H9 (cell line): ENCODE measurements around the gene CPNE5. TPM values are rescaled to one million over a fixed set of nuclear protein-coding genes. Genes with fewer than 3 reads are reported as not detected.

ENCODE experiments used
- DNase-seq: peaks from one replicate; pipeline ENCODE4 v3.0.0-alpha.2; 2017
- H2AFZ ChIP-seq: one replicate; pipeline ENCODE4 v1.6.1; 2013; ENCODE audit warnings: mild to moderate bottlenecking, low read length, control low read depth, moderate library complexity
- H2AK5ac ChIP-seq: 2 replicates; pipeline ENCODE4 v1.6.1; 2013; ENCODE audit warnings: low read length, control low read depth, mixed read lengths; ENCODE audit not compliant: insufficient read length
- H2BK120ac ChIP-seq: one replicate; pipeline ENCODE4 v1.6.1; 2013; ENCODE audit warnings: low read depth, mild to moderate bottlenecking, low read length, control low read depth, inconsistent platforms; ENCODE audit not compliant: poor library complexity, severe bottlenecking
- H2BK12ac ChIP-seq: 2 replicates; pipeline ENCODE4 v1.6.1; 2013; ENCODE audit warnings: low read length, control low read depth, mixed read lengths, low read depth; ENCODE audit not compliant: insufficient read length
- H2BK15ac ChIP-seq: 2 replicates; pipeline ENCODE4 v1.6.1; 2013; ENCODE audit warnings: low read depth, low read length, control low read depth
- H2BK20ac ChIP-seq: one replicate; pipeline ENCODE4 v1.6.1; 2013; ENCODE audit warnings: low read depth, mild to moderate bottlenecking, low read length, control low read depth, inconsistent platforms; ENCODE audit not compliant: poor library complexity, severe bottlenecking
- H2BK5ac ChIP-seq: 2 replicates; pipeline ENCODE4 v1.6.1; 2013; ENCODE audit warnings: low read length, control low read depth, mixed read lengths; ENCODE audit not compliant: insufficient read length
- H3K14ac ChIP-seq: 2 replicates; pipeline ENCODE4 v1.6.1; 2013; ENCODE audit warnings: low read length, control low read depth; ENCODE audit not compliant: insufficient read depth
- H3K18ac ChIP-seq: 2 replicates; pipeline ENCODE4 v1.6.1; 2013; ENCODE audit warnings: low read depth, mild to moderate bottlenecking, mixed read lengths, low read length, control low read depth; ENCODE audit not compliant: insufficient read length
- H3K23ac ChIP-seq: 2 replicates; pipeline ENCODE4 v1.6.1; 2013; ENCODE audit warnings: low read length, control low read depth, mixed read lengths, low read depth; ENCODE audit not compliant: insufficient read length
- H3K23me2 ChIP-seq: 2 replicates; pipeline ENCODE4 v1.6.1; 2013; ENCODE audit warnings: low read depth, mild to moderate bottlenecking, mixed read lengths, low read length, control low read depth; ENCODE audit not compliant: insufficient read length, poor library complexity, severe bottlenecking
- H3K27ac ChIP-seq: 2 replicates; pipeline ENCODE4 v1.5.1; 2013; ENCODE audit warnings: low read length, control low read depth, mixed read lengths, low read depth; ENCODE audit not compliant: insufficient read length
- H3K27me3 ChIP-seq: 2 replicates; pipeline ENCODE4 v1.6.1; 2013; ENCODE audit warnings: low read length, control low read depth, inconsistent platforms; ENCODE audit not compliant: insufficient read depth
- H3K4ac ChIP-seq: 2 replicates; pipeline ENCODE4 v1.6.1; 2013; ENCODE audit warnings: low read depth, mild to moderate bottlenecking, control low read depth, inconsistent platforms, low read length, moderate library complexity
- H3K4me1 ChIP-seq: 2 replicates; pipeline ENCODE4 v1.6.1; 2013; ENCODE audit warnings: low read length, control low read depth, inconsistent platforms; ENCODE audit not compliant: insufficient read depth
- H3K4me2 ChIP-seq: 2 replicates; pipeline ENCODE4 v1.6.1; 2013; ENCODE audit warnings: low read length, control low read depth, mixed read lengths; ENCODE audit not compliant: insufficient read length, insufficient read depth
- H3K56ac ChIP-seq: 2 replicates; pipeline ENCODE4 v1.6.1; 2013; ENCODE audit warnings: low read depth, mild to moderate bottlenecking, mixed read lengths, low read length, control low read depth; ENCODE audit not compliant: insufficient read length
- H3K79me1 ChIP-seq: 2 replicates; pipeline ENCODE4 v1.6.1; 2013; ENCODE audit warnings: low read depth, mild to moderate bottlenecking, moderate library complexity, low read length, control low read depth, inconsistent platforms; ENCODE audit not compliant: insufficient read depth, poor library complexity, severe bottlenecking
- H3K79me2 ChIP-seq: 2 replicates; pipeline ENCODE4 v1.6.1; 2013; ENCODE audit warnings: low read length, control low read depth, inconsistent platforms; ENCODE audit not compliant: insufficient read depth
- H3K9ac ChIP-seq: 2 replicates; pipeline ENCODE4 v1.6.1; 2013; ENCODE audit warnings: low read length, control low read depth, mixed read lengths; ENCODE audit not compliant: insufficient read length; ENCODE audit errors: extremely low read depth
- H3K9me3 ChIP-seq: one replicate; pipeline ENCODE4 v1.6.1; 2013; ENCODE audit warnings: low read depth, low read length, inconsistent platforms; ENCODE audit not compliant: control insufficient read depth
- H3T11ph ChIP-seq: one replicate; pipeline ENCODE4 v1.6.1; 2013; ENCODE audit warnings: mild to moderate bottlenecking, low read length, control low read depth, inconsistent platforms
- H4K20me1 ChIP-seq: one replicate; pipeline ENCODE4 v1.6.1; 2013; ENCODE audit not compliant: control insufficient read depth, insufficient read length, insufficient read depth
- H4K5ac ChIP-seq: 2 replicates; pipeline ENCODE4 v1.6.1; 2013; ENCODE audit warnings: low read depth, mild to moderate bottlenecking, mixed read lengths, low read length, control low read depth; ENCODE audit not compliant: insufficient read length
- H4K8ac ChIP-seq: replicated peaks from 2 replicates; pipeline ENCODE4 v1.6.1; 2013; ENCODE audit warnings: low read length, control low read depth, mixed read lengths, low read depth; ENCODE audit not compliant: insufficient read length
- H4K91ac ChIP-seq: 2 replicates; pipeline ENCODE4 v1.6.1; 2013; ENCODE audit warnings: low read depth, mild to moderate bottlenecking, moderate library complexity, mixed read lengths, low read length, control low read depth; ENCODE audit not compliant: insufficient read length
- H3K27ac Mint-ChIP-seq, 3 experiments: 2 replicates in 2 of 3; 3 replicates in 1 of 3; pipeline ENCODE4 v1.8.0; 2020 to 2021; ENCODE audit warnings: mixed read lengths in 3 of 3, mild to moderate bottlenecking in 1 of 3, moderate library complexity in 1 of 3
- H3K27me3 Mint-ChIP-seq: 2 replicates; pipeline ENCODE4 v1.8.0; 2021; ENCODE audit warnings: low read depth, mild to moderate bottlenecking, moderate library complexity, mixed read lengths
- H3K36me3 Mint-ChIP-seq, 3 experiments: 2 replicates in 2 of 3; 3 replicates in 1 of 3; pipeline ENCODE4 v1.8.0; 2020 to 2021; ENCODE audit warnings: low read depth in 3 of 3, mixed read lengths in 3 of 3; ENCODE audit not compliant: insufficient read depth in 1 of 3
- H3K4me1 Mint-ChIP-seq, 2 experiments: 2 replicates each; pipeline ENCODE4 v1.8.0; 2020; ENCODE audit warnings: mixed read lengths in 2 of 2
- H3K4me3 Mint-ChIP-seq, 2 experiments: 2 replicates in 1 of 2; 3 replicates in 1 of 2; pipeline ENCODE4 v1.8.0; 2020 to 2021; ENCODE audit warnings: mild to moderate bottlenecking in 2 of 2, mixed read lengths in 2 of 2, moderate library complexity in 1 of 2
- H3K9me3 Mint-ChIP-seq, 2 experiments: 2 replicates in 1 of 2; 3 replicates in 1 of 2; pipeline ENCODE4 v1.8.0; 2020; ENCODE audit warnings: mild to moderate bottlenecking in 2 of 2, mixed read lengths in 2 of 2, moderate library complexity in 1 of 2
- CTCF ChIP-seq: fragments of 200-600 bp; sonication (generic); conservative IDR thresholded peaks from 3 replicates; pipeline ENCODE4 v1.8.0; 2021; ENCODE audit warnings: antibody characterized with exemption, mild to moderate bottlenecking
- WGBS: extraction: QIAGEN DNeasy Blood & Tissue Kit; methylation state at CpG from one replicate; pipeline ENCODE4 v1.1.7; 2013; ENCODE audit warnings: missing lambda C conversion rate, low lambda C conversion rate, mixed read lengths; ENCODE audit not compliant: insufficient read length; ENCODE audit errors: extremely low coverage; 5-methylcytosine and 5-hydroxymethylcytosine counted together
- total RNA-seq: library from RNA; stranded (reverse); gene quantifications from 2 replicates; pipeline ENCODE4 v1.2.1, GENCODE V29; 2021

CPNE5 gene
- total RNA-seq, 1 experiment from 2014 or later: 0.52 TPM

GRCh38 chr6:36874443-36875249, 35.4 kb upstream of the CPNE5 start, which contains the start of gene PPIL1:
Gene PPIL1 (minus strand): TSS chr6:36874803. CDS start chr6:36874772, 31 bp downstream.
- no peak within 1 kb of the TSS for H2BK15ac ChIP-seq
- H3K23me2 ChIP-seq: peaks cover 3% of the 10 kb centered on the region

More at GRCh38 chr6:36874443-36875249, 35.4 kb upstream of the CPNE5 start, which contains the start of gene PPIL1:
- peaks cover 13% of the 10 kb centered on the region for H3K27me3 Mint-ChIP-seq
- peak within 1 kb of the TSS; percentile 99 to 100 (median 100) for H3K27ac Mint-ChIP-seq
- H4K8ac ChIP-seq: no peak within 1 kb of the TSS
- H3K79me2 ChIP-seq: peaks cover 8% of the 10 kb centered on the region; the same call in 1 of the 2 replicates
- H4K20me1 ChIP-seq: no peaks in the 10 kb centered on the region
- no peak within 1 kb of the TSS for H2BK12ac ChIP-seq
- peaks cover 6 to 21% of the 10 kb centered on the region in 2 experiments for H3K4me1 Mint-ChIP-seq
- peak within 1 kb of the TSS; percentile 81 for H3K4me2 ChIP-seq
- peak within 1 kb of the TSS; percentile 94 for H3K18ac ChIP-seq
- no peak within 1 kb of the TSS for H2AK5ac ChIP-seq
- H3K4me1 ChIP-seq: no peaks in the 10 kb centered on the region
- H3K9me3 ChIP-seq: no peaks in the 10 kb centered on the region
- no peak within 1 kb of the TSS; the same call in 1 of the 2 replicates for H3K4ac ChIP-seq
- peak within 1 kb of the TSS; percentile 94 for H3K14ac ChIP-seq
- H3K4me3 Mint-ChIP-seq: peak within 1 kb of the TSS; percentile 99
- peak within 1 kb of the TSS; percentile 91 for H3K27ac ChIP-seq
- H2BK20ac ChIP-seq: no peak within 1 kb of the TSS
- H2BK120ac ChIP-seq: no peak within 1 kb of the TSS
- peak within 1 kb of the TSS; percentile 93 for H3K9ac ChIP-seq
- TF ChIP-seq CTCF: no peak
- peak within 1 kb of the TSS; percentile 63 for H4K5ac ChIP-seq
- H3K27me3 ChIP-seq: no peaks in the 10 kb centered on the region
- no peak within 1 kb of the TSS for H4K91ac ChIP-seq
- DNase-seq: peak; percentile 85
- peak within 1 kb of the TSS; percentile 77 for H2BK5ac ChIP-seq
- H3K56ac ChIP-seq: peak within 1 kb of the TSS; percentile 21
- peaks cover 10 to 27% (median 20%) of the 10 kb centered on the region in 3 experiments; a peak in 6 of 7 replicates for H3K36me3 Mint-ChIP-seq
- H3K9me3 Mint-ChIP-seq: no peaks in the 10 kb centered on the region
- peak within 1 kb of the TSS; percentile 32 for H2AFZ ChIP-seq
- no peak within 1 kb of the TSS for H3T11ph ChIP-seq
- WGBS: no CpG with 5 or more reads among the region's 54 CpGs
- H3K23ac ChIP-seq: no peak within 1 kb of the TSS
- no peaks in the 10 kb centered on the region for H3K79me1 ChIP-seq
